Right lobe of liver (tissue), 6 donors: ENCODE results near the gene LASP1. TPM values are rescaled to one million over a fixed set of nuclear protein-coding genes. Genes with fewer than 3 reads are reported as not detected.

Source experiments
- ATAC-seq, 4 donors: fragments of 200-7000 bp; cut with Tn5 transposase; one replicate each; pipeline ENCODE4 v1.9.1; 2020; ENCODE audit warnings: mild to moderate bottlenecking in 4 of 4, moderate library complexity in 4 of 4
- DNase-seq, 3 donors: peaks; one replicate each; pipeline ENCODE4 v3.0.0-alpha.2; 2020
- H3K27ac ChIP-seq, 3 donors: fragments of 200-600 bp; one replicate each; pipeline ENCODE4 v1.8.0; 2022
- H3K27me3 ChIP-seq, 2 donors: fragments of 200-600 bp; one replicate each; pipeline ENCODE4 v1.8.0; 2022
- H3K36me3 ChIP-seq, 4 donors: fragments of 200-600 bp; sonication (generic) in 1 of 4; one replicate each; pipeline versions ENCODE4 v1.5.1 to v1.8.0; 2017 to 2022; ENCODE audit warnings: control low read depth in 1 of 4
- H3K4me1 ChIP-seq, 4 donors: fragments of 200-600 bp; sonication (generic) in 1 of 4; one replicate each; pipeline versions ENCODE4 v1.5.1 to v1.8.0; 2017 to 2022; ENCODE audit warnings: control low read depth in 1 of 4
- H3K4me3 ChIP-seq, 3 donors: fragments of 200-600 bp; one replicate each; pipeline ENCODE4 v1.8.0; 2022
- H3K9me3 ChIP-seq, 4 donors: fragments of 200-600 bp; sonication (generic) in 1 of 4; one replicate each; pipeline versions ENCODE4 v1.5.1 to v1.8.0; 2017 to 2022; ENCODE audit warnings: control low read depth in 1 of 4
- CTCF ChIP-seq, 4 donors: fragments of 200-600 bp in 3 of 4; fragments of 450-650 bp in 1 of 4; IDR thresholded peaks; one replicate each; pipeline versions ENCODE4 v1.5.1 to v1.8.0; 2016 to 2022; ENCODE audit warnings: antibody characterized with exemption in 4 of 4, mild to moderate bottlenecking in 2 of 4
- POLR2A ChIP-seq: fragments of 450-650 bp; IDR thresholded peaks from one replicate; pipeline ENCODE4 v1.6.1; 2017; ENCODE audit warnings: antibody characterized with exemption, mild to moderate bottlenecking
- WGBS: methylation state at CpG from one replicate; pipeline ENCODE4 v1.1.6; 2018; ENCODE audit warnings: low coverage, low lambda C conversion rate; ENCODE audit not compliant: insufficient coverage; ENCODE audit errors: missing lambda C conversion rate; 5-methylcytosine and 5-hydroxymethylcytosine counted together
- intact Hi-C, 2 donors: fragments of 100-400 bp; cut with DNase I; formaldehyde crosslinking; loops; one replicate each; pipeline versions ENCODE4 v1.11.2 to v1.14.1; 2022
- total RNA-seq, 6 experiments: library from RNA; depleted of rRNA in 2 of 6; stranded (reverse); fragments of >200 nt in 2 of 6; fragmentation: NEBNext Ultra II Directional in 3 of 6; extraction: Animal tissue kit (Norgen Biotek cat#: 25700) in 3 of 6; gene quantifications; one replicate each; pipeline versions ENCODE4 v1.1.0 to v1.2.4, GENCODE V29; 2016 to 2023
- donor health status: DM: no; HTN: yes; CAD: no.
- donor health status: DM: no; HTN: no; CAD: no.
- donor health status: DM: no; HTN: no; CAD: no.
- donor health status: DM: no; HTN: yes; CAD: no.
- donor health status: DM: no; HTN: yes; CAD: no.

The LASP1 gene
- total RNA-seq, 6 experiments from 2014 or later = 52.2 to 124 (median 84.8) TPM

GRCh38 chr17:38848557-38848891 is 21.3 kb upstream of the LASP1 start:
- intact Hi-C loops = no loop called here
- Histone ChIP-seq H3K4me3 (no peak overlapping the region), H3K36me3 (peaks cover 0 to 53% (median 27%) of the 10 kb centered on the region in 4 donors), H3K9me3 (no peaks in the 10 kb centered on the region), H3K27ac (no peak overlapping the region), H3K27me3 (no peaks in the 10 kb centered on the region), H3K4me1 (peaks cover 0 to 22% (median 3%) of the 10 kb centered on the region in 4 donors)
- ATAC-seq = no peak
- WGBS = no CpG with 5 or more reads among the region's 1 CpG
- TF ChIP-seq CTCF (IDR thresholded peaks at IDR 0.05) (no peak), POLR2A (no peak)
- DNase-seq = no peak

GRCh38 chr17:38848939-38849605 is 20.8 kb upstream of the LASP1 start:
- Histone ChIP-seq H3K4me1 (peaks cover 0 to 22% (median 3%) of the 10 kb centered on the region in 4 donors), H3K4me3 (no peak overlapping the region), H3K27ac (no peak overlapping the region), H3K27me3 (no peaks in the 10 kb centered on the region), H3K9me3 (no peaks in the 10 kb centered on the region), H3K36me3 (peaks cover 0 to 53% (median 27%) of the 10 kb centered on the region in 4 donors)
- TF ChIP-seq CTCF (IDR thresholded peaks at IDR 0.05) (no peak), POLR2A (no peak)
- ATAC-seq (no peak), DNase-seq (no peak)
- intact Hi-C loops = no loop called here
- WGBS = 81% methylated on average over 16 of the region's 16 CpGs

- TF ChIP-seq POLR2A = no peak
- intact Hi-C loops = no loop called here
- Histone ChIP-seq H3K27ac (no peak overlapping the region), H3K4me1 (peaks cover 0 to 22% (median 3%) of the 10 kb centered on the region in 4 donors), H3K36me3 (peaks cover 0 to 53% (median 27%) of the 10 kb centered on the region in 4 donors), H3K27me3 (no peaks in the 10 kb centered on the region), H3K4me3 (no peak overlapping the region), H3K9me3 (no peaks in the 10 kb centered on the region)
- DNase-seq (no peak), ATAC-seq (no peak)
- 74% methylated on average over 7 of the region's 7 CpGs for WGBS
These were observed 19.5 kb upstream of the LASP1 start for GRCh38 chr17:38850374-38850773.

- Histone ChIP-seq H3K27me3 (no peaks in the 10 kb centered on the region), H3K4me1 (peaks cover 0 to 22% (median 3%) of the 10 kb centered on the region in 4 donors), H3K9me3 (no peaks in the 10 kb centered on the region), H3K36me3 (peaks cover 0 to 53% (median 27%) of the 10 kb centered on the region in 4 donors), H3K27ac (no peak overlapping the region), H3K4me3 (peak overlapping the region; percentile 66 to 76 (median 72))
- TF ChIP-seq POLR2A (no peak), CTCF (IDR thresholded peaks at IDR 0.05) (no peak)
- ATAC-seq = no peak
- DNase-seq = no peak
- WGBS = 26% methylated on average over 2 of the region's 2 CpGs
- intact Hi-C loops = no loop called here
These were observed 18.4 kb upstream of the LASP1 start for GRCh38 chr17:38851434-38851833.

- Histone ChIP-seq H3K27ac (peak overlapping the region; percentile 66 to 94 (median 80)), H3K4me3 (peak overlapping the region; percentile 66 to 76 (median 72)), H3K4me1 (peaks cover 0 to 22% (median 3%) of the 10 kb centered on the region in 4 donors), H3K36me3 (peaks cover 0 to 48% (median 25%) of the 10 kb centered on the region in 4 donors), H3K9me3 (no peaks in the 10 kb centered on the region), H3K27me3 (no peaks in the 10 kb centered on the region)
- under 1% methylated on average over 17 of the region's 19 CpGs for WGBS
- DNase-seq (no peak), ATAC-seq (peak; percentile 3 to 10 (median 4))
- TF ChIP-seq POLR2A (no peak), CTCF (IDR thresholded peaks at IDR 0.05) (no peak)
- intact Hi-C loops = no loop called here
These were observed 17.0 kb upstream of the LASP1 start for GRCh38 chr17:38852771-38853291.
